HepG2 (cell line): ENCODE results near the gene WDR26. TPM values are rescaled to one million over a fixed set of nuclear protein-coding genes. Genes with fewer than 3 reads are reported as not detected.

Experiments
- ATAC-seq: fragments of 200-7000 bp; cut with Tn5 transposase; 3 replicates; pipeline ENCODE4 v1.9.1; 2020; ENCODE audit warnings: mild to moderate bottlenecking, moderate library complexity
- BruUV-seq: library from RNA; stranded (reverse); fragments of 400-500 nt; replicated peaks from 2 replicates; lab custom pipeline; 2021; lab: Mats Ljungman, UMichigan
- CTCF ChIA-PET: fragments of 300-600 bp; formaldehyde crosslinking; extraction: SDS; loops from one replicate; lab custom pipeline; 2021; ENCODE audit warnings: low total read pairs, inconsistent platforms, low intra/inter-chr PET ratio; lab: Yijun Ruan, JAX
- POLR2A ChIA-PET: fragments of 350-600 bp; sonication (Branson Sonifier 250); formaldehyde crosslinking; loops from one replicate; lab custom pipeline; 2020; ENCODE audit warnings: antibody characterized with exemption, inconsistent platforms; lab: Yijun Ruan, JAX
- DNase-seq: peaks from one replicate; pipeline ENCODE4 v3.0.0-alpha.2; 2015; ENCODE audit warnings: low spot score
- FAIRE-seq: peaks from 3 replicates; lab custom pipeline; 2011; peaks lifted over from hg19 to GRCh38; lab: Jason Lieb, UNC
- H2AFZ ChIP-seq: one replicate; pipeline ENCODE4 v1.6.1; 2011; ENCODE audit warnings: low read length, inconsistent platforms
- H3K27ac ChIP-seq: fragments of 300-600 bp; 3 replicates; pipeline ENCODE4 v1.8.0; 2011; ENCODE audit warnings: mixed run types, mild to moderate bottlenecking, mixed read lengths, low read length, inconsistent platforms; ENCODE audit not compliant: insufficient read depth; ENCODE audit errors: extremely low read length
- H3K27me3 ChIP-seq, 2 experiments: fragments of 200-600 bp in 1 of 2; 2 replicates in 1 of 2; 3 replicates in 1 of 2; pipeline versions ENCODE4 v1.6.0 to v1.8.0; 2011; ENCODE audit warnings: low read length in 2 of 2, mild to moderate bottlenecking in 2 of 2, moderate library complexity in 2 of 2, inconsistent platforms in 1 of 2; ENCODE audit not compliant: insufficient read depth in 2 of 2, control insufficient read depth in 1 of 2
- H3K36me3 ChIP-seq, 2 experiments: fragments of 200-600 bp in 1 of 2; replicated peaks in 1 of 2; 2 replicates in 1 of 2; 3 replicates in 1 of 2; pipeline versions ENCODE4 v1.5.1 to v1.8.0; 2011; ENCODE audit warnings: low read length in 2 of 2, inconsistent platforms in 1 of 2; ENCODE audit not compliant: insufficient read depth in 2 of 2, control insufficient read depth in 1 of 2
- H3K4me1 ChIP-seq: 2 replicates; pipeline ENCODE4 v1.5.1; 2012; ENCODE audit warnings: low read length, inconsistent platforms; ENCODE audit not compliant: insufficient read depth
- H3K4me2 ChIP-seq: 2 replicates; pipeline ENCODE4 v1.6.0; 2011; ENCODE audit warnings: low read depth, low read length, inconsistent platforms
- H3K4me3 ChIP-seq, 3 experiments: fragments of 200-600 bp in 1 of 3; sonication (generic), shearing (Covaris generic) in 1 of 3; replicated peaks in 1 of 3; 2 replicates each; pipeline ENCODE4 v1.5.1; 2011 to 2016; ENCODE audit warnings: low read length in 3 of 3, inconsistent platforms in 2 of 3, low read depth in 2 of 3, mild to moderate bottlenecking in 2 of 3, control low read depth in 1 of 3, mixed read lengths in 1 of 3; ENCODE audit not compliant: insufficient read depth in 1 of 3
- H3K79me2 ChIP-seq: one replicate; pipeline ENCODE4 v1.6.1; 2011; ENCODE audit warnings: low read length, inconsistent platforms; ENCODE audit not compliant: insufficient read depth
- H3K9ac ChIP-seq: 2 replicates; pipeline ENCODE4 v1.6.0; 2011; ENCODE audit warnings: mild to moderate bottlenecking, low read depth, low read length, inconsistent platforms; ENCODE audit not compliant: insufficient read depth
- H3K9me3 ChIP-seq: 2 replicates; pipeline ENCODE4 v1.5.1; 2012; ENCODE audit warnings: mild to moderate bottlenecking, low read length
- H4K20me1 ChIP-seq: 2 replicates; pipeline ENCODE4 v1.6.0; 2011; ENCODE audit warnings: inconsistent platforms, mild to moderate bottlenecking, low read length, moderate library complexity; ENCODE audit not compliant: insufficient read depth
- AKAP8 ChIP-seq: sonication (generic); formaldehyde crosslinking; IDR thresholded peaks from 2 replicates; pipeline ENCODE4 v1.5.1; 2020; ENCODE audit warnings: mild to moderate bottlenecking, missing genetic modification reagents
- ARID4A ChIP-seq: sonication (generic); formaldehyde crosslinking; IDR thresholded peaks from 2 replicates; pipeline ENCODE4 v1.5.0; 2020; ENCODE audit warnings: mild to moderate bottlenecking, missing genetic modification reagents, borderline replicate concordance
- CBX2 ChIP-seq, 2 experiments: fragments of 200-600 bp in 1 of 2; sonication (generic); formaldehyde crosslinking in 1 of 2; IDR thresholded peaks; 2 replicates each; pipeline versions ENCODE4 v1.7.0 to v1.8.1; 2018 to 2022; ENCODE audit warnings: low read depth in 2 of 2, low read length in 1 of 2, mild to moderate bottlenecking in 1 of 2, missing genetic modification reagents in 1 of 2
- JUND ChIP-seq: sonication (generic); formaldehyde crosslinking; IDR thresholded peaks from 2 replicates; pipeline ENCODE4 v1.8.0; 2022; ENCODE audit warnings: mild to moderate bottlenecking, missing genetic modification reagents
- NR2F2 ChIP-seq: IDR thresholded peaks from 2 replicates; pipeline ENCODE4 v1.6.1; 2012; ENCODE audit warnings: low read depth, inconsistent platforms, borderline replicate concordance
- ZHX2 ChIP-seq, 2 experiments: sonication (generic) in 1 of 2; formaldehyde crosslinking in 1 of 2; IDR thresholded peaks; 2 replicates each; pipeline versions ENCODE4 v1.6.1 to v1.9.0; 2014 to 2022; ENCODE audit warnings: antibody characterized with exemption in 1 of 2, borderline replicate concordance in 1 of 2, inconsistent platforms in 1 of 2, low read depth in 1 of 2, missing genetic modification reagents in 1 of 2
- ZNF343 ChIP-seq: sonication (generic); formaldehyde crosslinking; IDR thresholded peaks from 2 replicates; pipeline ENCODE4 v1.4.0; 2020; ENCODE audit warnings: mild to moderate bottlenecking, missing genetic modification reagents
- ZNF768 ChIP-seq: sonication (generic); formaldehyde crosslinking; IDR thresholded peaks from 2 replicates; pipeline ENCODE4 v1.4.0; 2020; ENCODE audit warnings: missing genetic modification reagents
- WGBS: methylation state at CpG from one replicate; pipeline ENCODE4 v1.1.6; 2017; ENCODE audit warnings: low lambda C conversion rate; 5-methylcytosine and 5-hydroxymethylcytosine counted together
- in situ Hi-C: cut with HindIII; loops from 2 replicates; pipeline ENCODE4 v1.10.0; 2017; ENCODE audit warnings: low pct_unique_long_range_greater_than_20kb; ENCODE audit not compliant: extremely low pct_ligation_motif_present
- intact Hi-C: fragments of 100-400 bp; cut with micrococcal nuclease; formaldehyde crosslinking; loops from one replicate; pipeline ENCODE4 v1.10.0; 2022; ENCODE audit not compliant: unreplicated experiment
- polyA plus RNA-seq, 8 experiments: library from polyadenylated mRNA; depleted of rRNA in 3 of 8; stranded (reverse) in 7 of 8; unstranded in 1 of 8; fragments of >200 nt; fragmentation: Illumina TruSeq in 4 of 8; extraction: Trizol in 4 of 8; gene quantifications; 2 replicates each; pipeline versions ENCODE4 v1.2.1 to v1.2.3, GENCODE V29; 2011 to 2016; ENCODE audit warnings: low read depth in 4 of 8, missing spikeins in 1 of 8, mixed read lengths in 1 of 8; ENCODE audit not compliant: insufficient read depth in 1 of 8
- total RNA-seq, 5 experiments: library from RNA; depleted of rRNA; stranded (reverse); fragments of >200 nt; fragmentation: Illumina TruSeq; extraction: Trizol; gene quantifications; 2 replicates each; pipeline ENCODE4 v1.2.3, GENCODE V29; 2016; ENCODE audit warnings: low read depth in 1 of 5

Gene WDR26
- total and polyA plus RNA-seq, 2 of the 13 experiments (the other 11 are each of a cell fraction or from before 2014, with no cell fraction given): 13.2 to 23.7 TPM

GRCh38 chr1:224457782-224458144 lies 23.2 kb upstream of the WDR26 start:
- 100% methylated on average over 1 of the region's 1 CpG for WGBS
- in situ Hi-C loops: no loop called here
- H3K27me3 ChIP-seq: no peaks in the 10 kb centered on the region
- H4K20me1 ChIP-seq: no peaks in the 10 kb centered on the region
- peaks cover 28% of the 10 kb centered on the region for H3K4me1 ChIP-seq
- H2AFZ ChIP-seq: peak overlapping the region; percentile 20
- peak overlapping the region; percentile 46; the same call in 1 of the 2 replicates for H3K9ac ChIP-seq
- no peak overlapping the region for H3K27ac ChIP-seq
- ChIA-PET POLR2A (interaction anchor here (1.2 to 1.4 kb wide), 2 partner anchors 23 to 465 kb away, joined by 4 to 5 read pairs; partner anchors contain the start of gene WDR26), CTCF (interaction anchor here (1.2 to 1.7 kb wide), 2 partner anchors 124 to 341 kb away, joined by 3 read pairs; no protein-coding TSS in a partner anchor)
- BruUV-seq: no TSS peak
- no peaks in the 10 kb centered on the region for H3K9me3 ChIP-seq
- FAIRE-seq (no peak), ATAC-seq (no peak), DNase-seq (no peak)
- H3K79me2 ChIP-seq: no peaks in the 10 kb centered on the region
- no peak overlapping the region; a peak in 1 of 6 replicates for H3K4me3 ChIP-seq
- no peak overlapping the region for H3K4me2 ChIP-seq
- intact Hi-C loops: loop anchor here (1.0 to 10.0 kb wide), 6 partner anchors 19 to 343 kb away; partner anchors contain the start of genes CNIH4 and FBXO28
- TF ChIP-seq ZHX2 (IDR thresholded peaks at IDR 0.05; ENCODE audit: low read depth) (no peak), ZHX2 (CRISPR knock-in tag; IDR thresholded peaks at IDR 0.05; ENCODE audit: borderline replicate concordance) (no peak), ZNF343 (CRISPR knock-in tag) (no peak), ZNF768 (CRISPR knock-in tag) (no peak), AKAP8 (CRISPR knock-in tag) (no peak), NR2F2 (no peak), JUND (no peak), ARID4A (CRISPR knock-in tag) (no peak), CBX2 (IDR thresholded peaks at IDR 0.05; ENCODE audit: low read depth, low read length) (no peak), CBX2 (CRISPR knock-in tag; IDR thresholded peaks at IDR 0.05; ENCODE audit: low read depth) (no peak)
- no peaks in the 10 kb centered on the region; a peak in 1 of 5 replicates for H3K36me3 ChIP-seq
